AG04449 (cell line): ENCODE data around the gene AMN.

ENCODE experiments used
- CTCF ChIA-PET: fragments of 350-600 bp; formaldehyde crosslinking; extraction: SDS; loops from one replicate; lab custom pipeline; 2021; ENCODE audit warnings: antibody characterized with exemption; lab: Yijun Ruan, JAX
- POLR2A ChIA-PET: fragments of 400-600, 350-600 bp; formaldehyde crosslinking; extraction: SDS; loops from one replicate; lab custom pipeline; 2020; ENCODE audit warnings: antibody characterized with exemption, inconsistent platforms; lab: Yijun Ruan, JAX
- DNase-seq: peaks from one replicate; pipeline ENCODE4 v3.0.0-alpha.2; 2010; ENCODE audit warnings: low read depth, low spot score
- H3K4me3 ChIP-seq: 2 replicates; pipeline ENCODE4 v1.5.1; 2011; ENCODE audit warnings: low read depth, mild to moderate bottlenecking, control low read depth, low read length
- TF ChIP-seq, protein P1 (sequence below): IDR thresholded peaks from one replicate; pipeline ENCODE4 v1.5.1; 2011; ENCODE audit warnings: mild to moderate bottlenecking, moderate library complexity, low read length, control low read depth, inconsistent platforms; ENCODE audit not compliant: insufficient read depth; ENCODE audit errors: missing control alignments

The AMN gene

DNA sequence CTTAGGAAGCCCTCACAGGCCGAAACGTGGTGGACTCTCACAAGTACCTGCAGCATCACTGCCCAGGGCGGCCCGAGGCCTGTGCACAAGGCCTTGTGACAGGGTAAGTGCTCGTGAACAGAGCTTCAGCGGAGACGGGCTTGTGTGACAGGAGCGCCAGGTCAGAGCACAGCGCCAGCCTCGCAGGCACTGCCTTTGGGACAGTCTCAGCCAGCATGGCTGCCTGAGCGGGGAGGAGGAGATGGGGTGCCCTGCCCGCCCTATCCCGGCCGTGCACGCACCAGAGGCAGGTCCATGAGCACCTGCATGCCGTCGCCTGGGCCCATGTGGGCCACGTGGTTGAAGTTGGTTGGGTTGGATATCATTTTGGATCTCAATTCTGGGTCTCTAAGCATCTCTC, 16.9 kb downstream of the AMN start:
- CTCF ChIA-PET = no interaction called here
- no peak for DNase-seq
- POLR2A ChIA-PET = no interaction called here
- TF ChIP-seq, protein P1, sequence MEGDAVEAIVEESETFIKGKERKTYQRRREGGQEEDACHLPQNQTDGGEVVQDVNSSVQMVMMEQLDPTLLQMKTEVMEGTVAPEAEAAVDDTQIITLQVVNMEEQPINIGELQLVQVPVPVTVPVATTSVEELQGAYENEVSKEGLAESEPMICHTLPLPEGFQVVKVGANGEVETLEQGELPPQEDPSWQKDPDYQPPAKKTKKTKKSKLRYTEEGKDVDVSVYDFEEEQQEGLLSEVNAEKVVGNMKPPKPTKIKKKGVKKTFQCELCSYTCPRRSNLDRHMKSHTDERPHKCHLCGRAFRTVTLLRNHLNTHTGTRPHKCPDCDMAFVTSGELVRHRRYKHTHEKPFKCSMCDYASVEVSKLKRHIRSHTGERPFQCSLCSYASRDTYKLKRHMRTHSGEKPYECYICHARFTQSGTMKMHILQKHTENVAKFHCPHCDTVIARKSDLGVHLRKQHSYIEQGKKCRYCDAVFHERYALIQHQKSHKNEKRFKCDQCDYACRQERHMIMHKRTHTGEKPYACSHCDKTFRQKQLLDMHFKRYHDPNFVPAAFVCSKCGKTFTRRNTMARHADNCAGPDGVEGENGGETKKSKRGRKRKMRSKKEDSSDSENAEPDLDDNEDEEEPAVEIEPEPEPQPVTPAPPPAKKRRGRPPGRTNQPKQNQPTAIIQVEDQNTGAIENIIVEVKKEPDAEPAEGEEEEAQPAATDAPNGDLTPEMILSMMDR = no peak
- H3K4me3 ChIP-seq = no peak overlapping the region

DNA sequence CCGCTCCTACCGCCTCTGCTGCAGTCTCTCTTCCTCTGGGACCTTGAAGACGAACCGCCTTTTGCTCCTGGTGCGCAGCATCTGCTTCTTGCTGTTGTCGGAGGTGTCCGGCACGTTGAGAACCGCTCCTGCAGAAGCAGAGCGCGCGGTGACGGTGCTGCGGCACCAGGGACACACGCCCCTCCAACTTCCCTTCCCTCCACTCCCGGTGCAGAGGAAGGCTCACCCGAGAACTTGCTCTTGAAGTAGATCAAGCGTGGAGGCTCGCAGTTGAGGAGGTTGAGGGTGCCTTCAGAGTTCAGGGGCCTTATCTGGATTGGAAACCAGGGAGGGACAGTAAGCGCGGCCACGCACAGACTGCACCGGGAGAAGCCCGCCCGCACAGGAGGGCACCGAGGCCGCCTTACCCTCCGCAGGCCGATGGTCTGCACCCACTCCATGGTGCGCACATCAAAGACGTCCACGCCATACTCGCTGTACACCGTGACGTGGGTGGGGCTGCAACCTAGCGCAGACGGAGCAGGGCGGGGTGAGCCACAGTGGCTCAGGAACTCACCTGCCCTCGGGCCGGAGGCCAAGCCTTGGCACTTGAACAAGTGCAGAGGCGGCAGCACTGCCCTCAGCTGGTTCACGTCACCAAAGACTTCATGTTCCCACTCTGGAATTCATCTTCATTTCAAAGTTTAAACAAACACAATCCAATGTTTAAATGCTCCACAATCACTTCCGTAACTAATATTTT, 17.5 kb downstream of the AMN start:
- TF ChIP-seq, protein P1 = no peak
- no peak for DNase-seq
- CTCF ChIA-PET = no interaction called here
- H3K4me3 ChIP-seq = no peak overlapping the region
- POLR2A ChIA-PET = no interaction called here

DNA sequence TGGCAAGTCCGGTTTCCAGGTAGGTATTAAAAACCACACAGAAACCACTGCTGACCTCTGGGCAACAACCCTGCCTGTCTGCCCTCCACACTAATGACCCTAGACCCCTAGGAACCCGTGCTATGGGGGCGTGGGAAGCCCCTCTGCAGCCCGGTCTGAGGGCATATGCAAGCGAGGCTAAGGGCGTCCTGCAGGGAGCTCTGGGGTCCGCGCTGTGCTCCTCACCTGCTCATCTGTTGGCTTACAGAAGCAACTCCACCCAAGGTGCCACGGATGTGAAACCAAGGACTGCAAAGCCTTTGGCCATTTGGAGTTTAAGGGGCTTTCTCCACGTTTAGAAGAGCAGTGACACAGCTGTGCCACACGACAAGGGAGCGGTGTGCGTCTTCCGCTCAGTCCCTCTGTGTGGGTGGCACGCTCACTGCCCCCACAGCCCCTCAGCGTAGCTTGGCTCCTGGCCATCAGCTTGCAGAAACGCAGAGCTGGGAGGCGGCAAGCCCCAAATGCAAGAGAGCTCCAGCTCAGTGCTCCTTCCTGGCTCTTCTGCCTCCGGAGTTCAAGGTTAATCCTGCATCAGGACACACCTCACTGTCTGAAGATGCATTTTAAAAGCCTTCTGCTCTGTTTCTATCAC, 18.4 kb downstream of the AMN start:
- ChIA-PET CTCF (no interaction called here), POLR2A (no interaction called here)
- DNase-seq = no peak
- no peak overlapping the region for H3K4me3 ChIP-seq
- TF ChIP-seq, protein P1 = no peak

DNA sequence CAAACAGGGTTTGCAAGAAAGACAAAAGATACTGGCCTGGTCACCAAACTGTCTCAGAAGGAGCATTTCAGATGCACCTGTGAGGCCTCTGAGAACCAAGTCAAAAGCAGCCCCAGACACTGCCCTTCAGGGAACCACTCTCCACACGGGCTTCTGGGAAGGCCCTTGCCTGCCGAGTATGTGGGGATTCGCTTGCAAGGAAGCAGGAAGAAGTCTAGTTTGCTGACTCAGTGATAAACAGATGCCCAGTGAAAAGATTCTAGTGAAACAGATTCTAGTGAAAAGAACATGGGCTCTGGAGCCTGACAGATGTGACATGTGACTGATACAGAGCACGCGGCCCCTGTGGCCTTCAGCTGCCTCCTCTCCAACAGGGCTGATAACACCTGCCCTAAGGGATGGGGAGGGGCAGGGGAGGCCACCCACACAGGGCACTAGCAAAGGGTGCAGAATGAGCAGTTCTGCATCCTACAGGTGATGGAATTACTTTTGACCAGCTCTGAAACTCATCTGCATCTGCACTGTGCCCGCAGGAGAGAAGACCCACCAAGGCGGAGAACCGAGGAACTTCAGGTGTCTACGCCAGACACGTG, 19.1 kb downstream of the AMN start:
- no peak overlapping the region for H3K4me3 ChIP-seq
- TF ChIP-seq, protein P1 = no peak
- ChIA-PET CTCF (no interaction called here), POLR2A (no interaction called here)
- DNase-seq = no peak

DNA sequence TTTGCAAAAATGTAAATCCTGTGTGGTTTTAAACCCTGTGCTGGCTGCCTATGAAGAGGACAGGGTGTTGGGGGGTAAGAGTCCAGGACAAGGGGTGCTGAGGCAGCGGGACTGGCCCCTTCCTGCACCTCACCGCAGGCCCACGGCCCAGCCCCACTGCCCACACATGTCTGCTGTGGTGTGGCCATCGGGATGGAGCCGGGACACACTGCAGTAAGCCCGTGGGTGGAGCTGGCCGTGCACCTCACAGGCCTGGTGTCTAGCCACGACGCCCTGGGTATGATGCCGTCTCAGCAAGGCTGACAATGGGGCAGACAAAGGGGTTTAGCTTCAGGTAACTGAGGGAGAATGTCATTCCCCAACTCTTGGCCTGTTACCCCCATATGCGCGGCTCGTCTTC, 19.6 kb downstream of the AMN start:
- TF ChIP-seq, protein P1 = no peak
- ChIA-PET POLR2A (no interaction called here), CTCF (no interaction called here)
- DNase-seq = no peak
- no peak overlapping the region for H3K4me3 ChIP-seq

DNA sequence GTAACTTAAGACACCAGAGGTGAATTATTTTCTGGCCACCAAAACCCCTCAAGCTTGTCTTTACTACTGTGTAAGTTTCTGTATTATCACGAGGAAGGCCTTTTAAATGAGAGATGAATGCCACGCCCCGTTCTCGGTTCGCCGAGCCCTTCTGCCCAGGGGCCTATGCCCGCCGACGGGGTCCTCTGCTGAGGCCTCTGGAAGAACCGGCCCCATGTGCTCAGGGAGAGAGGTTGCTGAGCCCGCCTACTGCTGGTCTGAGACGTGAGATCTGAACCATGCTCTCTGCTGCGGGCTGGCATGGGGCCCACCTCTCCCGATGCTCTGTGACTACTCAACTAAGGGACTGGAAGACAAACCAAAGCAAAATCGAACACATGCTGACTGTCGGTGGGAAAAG, 21.0 kb downstream of the AMN start:
- no peak for DNase-seq
- POLR2A ChIA-PET = no interaction called here
- TF ChIP-seq, protein P1 = no peak
- no peak overlapping the region for H3K4me3 ChIP-seq
- CTCF ChIA-PET = interaction anchor here (5.1 kb wide), 1 partner anchor 249 kb away, joined by 30 read pairs; no protein-coding TSS in a partner anchor
